GM19099 (cell line): ENCODE results near the gene HSD17B12.

ENCODE experiments used
- POLR2A ChIP-seq: IDR thresholded peaks from 3 replicates; pipeline ENCODE4 v1.6.1; 2011; ENCODE audit warnings: low read depth; ENCODE audit not compliant: insufficient read length; ENCODE audit errors: extremely low read depth

Gene HSD17B12

GRCh38 chr11:43903969-43904368 lies 223.4 kb downstream of the HSD17B12 start:
- TF ChIP-seq POLR2A = no peak

GRCh38 chr11:43904742-43905535 lies 224.4 kb downstream of the HSD17B12 start:
- TF ChIP-seq POLR2A = no peak

- no peak for TF ChIP-seq POLR2A
Observed at GRCh38 chr11:43905813-43906241, 225.3 kb downstream of the HSD17B12 start.
